Stimulated activated CD4-positive, alpha-beta T cell treated with anti-CD3 and anti-CD28 coated beads, Interleukin-1b, Interleukin-23, amount 100 ng/mL, for 1 hour (primary cell): Measurements from ENCODE around the gene DNASE1L1.

Experiments used
- DNase-seq, 2 donors: peaks; one replicate each; pipeline ENCODE4 v3.0.0-alpha.2; 2020; ENCODE audit warnings: low read depth in 2 of 2

DNASE1L1 gene

DNA sequence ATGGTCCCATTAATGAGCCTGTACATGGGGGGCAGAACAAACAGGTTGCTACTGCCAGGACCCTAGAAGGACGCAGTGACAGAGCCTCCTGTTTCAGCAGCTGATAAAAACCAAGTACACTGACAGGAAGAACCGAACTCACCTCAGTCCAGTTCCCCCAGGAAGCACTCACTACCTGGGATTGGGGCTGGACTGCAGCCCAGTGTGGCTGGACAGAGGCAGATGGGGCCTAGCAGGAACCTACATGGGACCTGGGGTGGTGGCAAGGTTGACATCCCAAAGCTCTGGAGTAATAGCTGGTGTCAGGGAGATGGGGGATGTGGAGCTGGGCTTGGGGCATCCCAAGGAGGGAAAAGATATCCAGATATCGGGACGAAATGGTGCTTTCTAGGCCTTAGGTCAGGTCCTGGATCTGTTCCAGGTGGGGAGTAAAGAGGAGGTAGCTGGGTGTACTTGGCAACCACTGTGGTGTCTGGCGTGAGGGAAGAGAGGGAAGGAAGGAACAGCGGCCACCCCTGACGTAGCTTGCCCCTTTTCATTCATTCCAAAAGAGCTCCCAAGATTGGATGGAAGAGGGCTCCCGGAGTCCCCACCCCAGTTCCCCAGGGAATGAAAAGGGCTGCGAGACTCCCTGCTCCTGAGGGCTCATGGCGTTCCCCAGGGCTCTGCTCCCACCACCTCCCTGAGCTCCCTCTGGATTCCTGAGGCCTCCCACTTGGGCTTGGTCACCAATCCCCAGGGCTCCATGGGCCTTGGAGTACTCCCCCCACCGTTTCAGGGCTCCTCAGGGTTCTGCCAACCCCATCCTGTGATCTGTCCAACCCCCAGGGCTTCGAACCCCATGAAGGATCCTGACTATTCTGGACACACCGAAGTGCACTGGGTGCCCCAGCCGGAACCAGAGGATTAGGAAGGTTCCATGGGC, 25.4 kb downstream of the DNASE1L1 start:
- no peak for DNase-seq

DNA sequence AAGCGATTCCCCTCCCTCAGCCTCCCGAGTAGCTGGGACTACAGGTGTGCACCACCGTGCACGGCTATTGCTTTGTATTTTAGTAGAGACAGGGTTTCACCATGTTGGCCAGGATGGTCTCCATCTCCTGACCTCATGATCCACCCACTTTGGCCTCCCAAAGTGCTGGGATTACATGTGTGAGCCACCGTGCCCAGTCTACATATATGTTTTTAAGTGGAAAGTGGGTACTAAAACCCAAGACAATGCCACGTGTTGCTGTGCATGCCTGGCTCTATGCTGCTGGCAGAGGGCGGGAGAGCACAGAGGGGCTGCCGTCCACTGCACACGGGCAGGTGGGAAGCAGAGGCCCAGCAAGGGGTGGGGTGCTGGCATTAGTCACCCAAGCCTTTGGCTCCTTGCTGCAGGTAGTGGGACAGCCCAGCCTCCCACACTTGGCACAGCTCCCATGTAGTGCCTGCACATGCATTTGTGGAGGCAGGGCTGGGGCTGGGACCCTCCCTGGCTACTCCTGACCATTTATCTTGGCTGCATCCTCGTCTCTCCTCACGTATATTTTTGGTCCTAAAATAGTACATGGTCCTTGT, 26.5 kb downstream of the DNASE1L1 start:
- DNase-seq, result no peak

DNA sequence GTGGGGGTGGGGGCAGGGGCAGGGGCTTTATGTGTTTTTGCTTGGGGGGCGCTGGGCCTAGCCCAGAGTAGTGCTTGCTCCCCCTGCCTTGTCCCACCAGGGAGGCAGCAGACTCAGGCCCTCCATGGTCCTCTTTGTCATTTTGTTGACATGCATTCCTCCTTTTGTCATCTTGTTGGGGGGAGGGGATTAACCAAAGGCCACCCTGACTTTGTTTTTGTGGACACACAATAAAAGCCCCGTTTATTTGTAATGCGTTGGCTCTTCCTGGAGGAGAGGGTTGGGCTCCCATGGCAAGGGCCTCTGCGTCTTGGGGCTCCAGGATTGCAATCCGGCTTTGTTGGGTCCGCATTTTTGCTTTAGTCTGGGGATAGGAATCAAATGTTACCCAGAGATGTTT, 27.8 kb downstream of the DNASE1L1 start:
- DNase-seq, result no peak

DNA sequence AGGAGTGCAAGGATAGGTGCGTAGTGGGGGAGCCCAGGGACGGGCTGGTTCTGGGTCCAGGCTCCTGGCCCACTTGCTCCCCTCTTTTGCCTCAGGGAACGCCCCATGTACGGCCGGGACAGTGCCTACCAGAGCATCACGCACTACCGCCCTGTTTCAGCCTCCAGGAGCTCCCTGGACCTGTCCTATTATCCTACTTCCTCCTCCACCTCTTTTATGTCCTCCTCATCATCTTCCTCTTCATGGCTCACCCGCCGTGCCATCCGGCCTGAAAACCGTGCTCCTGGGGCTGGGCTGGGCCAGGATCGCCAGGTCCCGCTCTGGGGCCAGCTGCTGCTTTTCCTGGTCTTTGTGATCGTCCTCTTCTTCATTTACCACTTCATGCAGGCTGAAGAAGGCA, 28.3 kb downstream of the DNASE1L1 start:
- no peak for DNase-seq

DNA sequence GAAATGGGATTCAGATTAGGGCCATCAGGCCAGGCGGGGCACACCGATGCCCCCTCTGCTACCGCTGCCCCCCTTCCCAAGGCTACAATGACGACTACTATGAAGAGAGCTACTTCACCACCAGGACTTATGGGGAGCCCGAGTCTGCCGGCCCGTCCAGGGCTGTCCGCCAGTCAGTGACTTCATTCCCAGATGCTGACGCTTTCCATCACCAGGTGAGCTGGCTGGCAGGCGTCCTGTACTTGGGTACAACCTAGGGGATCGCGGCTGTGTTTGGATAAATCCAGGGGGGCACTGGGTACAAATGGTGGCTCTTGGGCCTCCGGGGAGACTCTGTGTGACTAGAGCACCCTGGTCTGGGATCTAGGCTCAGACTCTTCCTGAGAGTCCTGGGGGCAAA, 28.9 kb downstream of the DNASE1L1 start:
- DNase-seq, result no peak

DNA sequence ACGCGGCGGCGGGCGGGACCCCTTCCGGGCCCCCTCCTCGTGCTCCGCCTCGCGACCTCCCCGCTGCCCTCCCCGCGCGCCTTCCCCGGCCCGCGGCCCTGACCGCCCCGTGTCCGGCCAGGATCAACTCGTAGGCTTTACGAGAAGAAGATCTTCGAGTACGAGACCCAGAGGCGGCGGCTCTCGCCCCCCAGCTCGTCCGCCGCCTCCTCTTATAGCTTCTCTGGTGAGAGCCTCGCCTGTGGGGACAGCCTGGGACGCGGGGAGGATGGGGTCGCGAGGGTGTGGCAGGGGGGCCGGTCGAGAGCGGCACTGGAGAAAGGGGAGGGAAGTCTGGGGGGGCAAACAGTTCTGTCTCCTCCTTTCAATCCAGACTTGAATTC, 29.5 kb downstream of the DNASE1L1 start:
- DNase-seq, result no peak

DNA sequence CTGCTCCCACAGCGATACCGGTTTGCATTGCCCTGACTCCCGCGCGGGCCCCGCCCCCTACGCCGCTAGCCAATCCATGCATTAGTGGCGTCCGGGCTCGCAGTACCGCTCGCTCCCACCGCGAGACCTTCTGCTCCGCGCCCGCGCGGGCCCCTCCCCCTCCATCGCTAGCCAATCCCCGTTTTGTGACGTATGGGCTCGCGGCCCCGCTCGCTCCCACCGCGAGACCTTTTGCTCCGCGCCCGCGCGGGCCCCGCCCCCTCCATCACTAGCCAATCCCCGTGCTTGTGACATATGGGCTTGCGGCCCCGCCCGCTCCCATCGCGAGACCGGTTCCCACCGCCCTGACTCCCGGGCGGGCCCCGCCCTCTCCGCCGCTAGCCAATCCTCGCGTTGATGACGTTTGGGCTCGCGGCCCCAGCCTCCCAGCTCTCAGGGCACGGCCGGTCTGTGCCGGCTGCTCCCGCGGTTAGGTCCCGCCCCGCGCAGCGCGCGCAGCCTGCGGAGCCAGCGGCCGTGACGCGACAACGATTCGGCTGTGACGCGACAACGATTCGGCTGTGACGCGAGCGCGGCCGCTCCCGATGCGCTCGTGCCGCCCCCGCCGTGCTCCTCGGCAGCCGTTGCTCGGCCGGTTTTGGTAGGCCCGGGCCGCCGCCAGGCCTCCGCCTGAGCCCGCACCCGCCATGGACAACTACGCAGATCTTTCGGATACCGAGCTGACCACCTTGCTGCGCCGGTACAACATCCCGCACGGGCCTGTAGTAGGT, 30.1 kb downstream of the DNASE1L1 start, which contains the start of gene EMD:
TSS of gene EMD (plus strand) at position 497 of the 770 bp plus-strand sequence. CDS start at position 687, 190 bp downstream.
- DNase-seq, result peak; percentile 86 to 96

DNA sequence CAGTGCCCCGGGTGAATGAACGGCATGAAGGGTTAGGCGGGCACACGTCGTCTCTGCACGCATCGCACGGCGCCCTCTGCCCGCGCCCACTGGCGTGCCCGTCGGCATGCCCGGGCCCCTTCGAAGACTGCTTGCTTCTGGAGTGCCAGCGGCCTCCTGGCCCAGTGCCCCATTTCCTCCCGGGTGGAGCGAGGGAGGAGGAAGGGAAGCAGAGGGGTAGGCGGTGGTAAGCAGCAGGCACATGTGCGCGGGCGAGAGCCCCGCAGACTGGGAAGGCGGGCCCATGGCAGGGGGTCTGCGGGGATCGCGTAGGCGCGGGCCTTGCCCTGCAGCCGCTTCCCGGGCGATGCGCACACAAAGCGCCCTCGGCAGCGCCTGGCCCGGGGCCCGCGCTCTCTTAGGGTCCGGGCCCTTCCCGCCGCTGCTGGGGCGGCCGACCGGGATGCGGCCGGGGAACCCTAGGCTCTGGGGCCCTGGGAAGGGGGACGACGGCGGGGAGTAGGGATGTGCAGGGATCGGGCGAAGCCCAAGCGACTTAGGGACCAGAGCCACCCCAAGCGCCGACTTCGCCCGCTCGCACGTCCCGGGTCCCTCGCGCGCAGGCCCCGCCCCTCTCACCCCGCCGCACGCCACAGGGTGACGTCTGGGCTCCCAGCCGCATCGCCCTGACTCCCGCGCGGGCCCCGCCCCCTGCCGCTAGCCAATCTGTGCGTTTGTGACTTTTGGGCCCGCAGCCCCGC, 30.8 kb downstream of the DNASE1L1 start:
- DNase-seq, result no peak

DNA sequence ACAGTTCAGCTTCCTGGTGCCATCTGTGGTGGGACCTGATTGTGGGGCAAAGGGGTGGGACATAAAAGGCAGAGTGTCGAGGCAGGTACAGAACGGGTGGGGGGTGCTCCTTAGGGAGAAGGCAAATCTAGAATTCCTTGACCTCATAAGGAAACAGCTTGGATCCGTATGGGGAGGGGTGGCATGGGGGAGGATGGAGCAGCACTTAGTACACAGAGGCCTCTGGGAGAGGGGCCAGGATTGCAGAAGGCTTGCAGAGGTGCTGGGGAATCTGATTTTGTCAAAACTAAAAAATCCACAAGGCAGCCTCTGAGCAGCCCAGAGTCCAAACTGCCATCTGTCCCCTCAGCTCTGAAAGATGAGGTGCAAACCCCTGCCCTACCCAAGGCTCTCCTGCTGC, 32.3 kb downstream of the DNASE1L1 start:
- DNase-seq, result no peak

DNA sequence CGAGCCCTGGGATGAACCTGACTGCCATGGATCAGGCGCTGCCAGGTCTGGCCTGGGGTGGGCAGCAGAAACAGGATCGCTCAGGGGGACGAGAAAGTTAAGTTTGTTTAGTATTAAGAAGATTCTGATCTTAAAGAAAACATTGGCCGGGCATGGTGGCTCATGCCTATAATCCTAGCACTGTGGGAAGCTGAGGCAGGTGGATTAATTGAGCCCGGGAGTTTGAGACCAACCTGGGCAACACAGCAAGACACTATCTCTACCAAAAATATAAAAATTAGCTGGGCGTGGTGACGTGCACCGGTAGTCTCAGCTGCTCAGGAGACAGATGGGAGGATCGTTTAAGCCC, 33.9 kb downstream of the DNASE1L1 start:
- no peak for DNase-seq

DNA sequence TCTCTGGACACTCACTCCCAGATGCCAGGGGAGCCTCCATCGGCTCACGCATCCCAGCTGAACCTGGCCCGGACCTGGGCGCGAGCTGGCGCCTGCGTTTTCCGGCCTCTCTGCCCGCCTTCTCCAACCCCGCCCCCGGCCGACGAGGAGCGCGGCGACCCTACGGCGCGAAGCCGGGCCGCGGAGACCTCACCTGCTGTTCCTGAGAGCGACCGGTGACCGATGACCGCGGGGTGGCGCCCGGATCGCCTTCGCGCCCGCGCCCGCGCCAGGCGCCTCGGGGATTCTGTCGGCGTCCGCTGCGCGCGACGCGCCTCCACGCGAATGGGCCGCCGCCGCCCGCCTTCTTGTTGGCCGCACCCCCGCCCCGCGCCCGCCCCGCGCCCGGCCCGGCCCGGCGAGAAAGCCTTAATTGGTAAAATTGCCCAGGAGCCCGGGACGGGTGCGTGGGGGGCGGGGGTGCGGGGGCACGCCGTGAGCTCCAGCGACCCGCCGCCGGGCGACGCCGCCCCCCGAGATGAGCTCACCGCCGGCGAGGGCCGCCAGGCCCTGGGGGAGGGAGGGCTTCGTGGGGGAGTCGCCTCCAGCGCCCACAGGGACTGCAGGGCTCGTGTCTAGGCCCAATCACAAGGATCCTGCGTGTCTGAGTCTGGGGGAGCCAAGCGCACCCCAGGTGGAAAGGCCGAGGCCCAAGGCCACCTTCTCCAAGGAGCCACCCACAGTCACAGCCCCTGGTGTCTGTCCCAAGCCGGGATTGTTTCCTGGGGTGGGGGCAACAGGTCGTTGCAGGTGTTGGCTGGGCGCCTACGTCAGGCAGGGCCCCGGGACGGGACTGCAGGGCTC, 34.5 kb downstream of the DNASE1L1 start, which contains the start of gene FLNA:
TSS of gene FLNA (minus strand) at position 322 of the 843 bp plus-strand sequence. CDS start 3,389 bp downstream, outside the sequence.
- DNase-seq, result no peak

DNA sequence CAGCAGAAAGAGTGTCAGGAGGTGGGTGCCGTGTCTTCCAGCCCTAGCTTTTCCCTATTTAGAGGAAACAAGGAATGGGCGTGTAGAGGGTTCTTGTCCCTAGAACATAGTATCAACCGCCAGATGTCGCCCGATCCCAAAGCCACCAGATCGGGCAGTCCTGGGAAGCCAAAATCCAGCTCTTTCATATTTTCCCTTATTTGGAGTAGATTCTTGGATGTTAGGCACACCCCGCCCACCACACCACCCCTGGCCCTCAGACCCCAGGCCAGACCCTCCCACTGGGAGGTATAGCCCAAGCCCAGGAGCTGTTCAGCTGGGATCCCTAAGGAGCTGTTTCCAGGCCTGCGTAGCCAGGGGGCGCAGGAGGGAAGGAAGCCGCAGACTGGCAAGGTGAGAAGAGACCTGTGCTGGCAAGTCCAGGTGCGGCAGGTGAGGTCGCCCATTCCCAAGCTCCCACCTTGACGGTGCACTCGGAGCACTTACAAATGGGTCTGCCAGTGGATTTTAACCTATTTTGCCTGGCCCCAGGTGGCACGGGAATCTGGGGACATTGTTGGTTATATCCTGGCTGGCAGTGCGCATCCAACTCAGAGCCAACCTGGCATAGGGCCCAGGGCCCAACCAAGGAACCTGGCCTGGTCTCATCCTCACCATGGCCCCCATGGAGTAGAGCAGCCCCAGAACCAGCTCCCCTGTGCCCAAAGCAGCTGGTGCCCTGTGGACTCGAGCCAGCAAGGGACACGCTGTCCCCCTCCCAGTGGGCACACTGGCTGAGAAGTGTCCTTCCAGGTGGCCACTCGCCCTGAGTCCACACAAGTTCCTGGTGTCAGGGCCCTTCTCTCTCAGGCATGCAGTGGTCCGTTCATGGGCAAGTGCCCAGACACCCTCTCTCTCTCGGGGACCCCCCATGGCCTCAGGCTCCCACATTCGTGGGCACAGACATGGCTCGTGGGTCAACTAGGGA, 35.4 kb downstream of the DNASE1L1 start:
- no peak for DNase-seq

DNA sequence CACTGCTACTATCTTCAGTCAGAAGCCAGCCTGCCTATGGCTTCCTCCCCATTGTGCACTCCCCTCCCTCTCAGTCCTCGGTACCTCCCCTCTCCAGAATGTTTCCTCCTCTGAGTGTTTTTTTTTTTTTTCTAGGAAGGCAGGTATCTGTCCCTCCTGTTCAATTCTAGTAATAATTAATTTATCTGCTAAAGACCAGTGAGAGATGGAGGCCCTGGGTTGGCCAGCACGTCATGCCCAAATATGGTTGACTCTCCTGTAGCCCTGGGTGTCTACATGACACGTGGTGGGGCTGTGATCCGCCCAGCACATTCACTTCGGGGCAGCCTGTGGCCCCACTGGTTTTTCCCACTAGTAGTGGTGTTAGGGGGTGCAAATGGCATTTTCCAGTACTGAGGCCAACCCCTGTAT, 36.4 kb downstream of the DNASE1L1 start:
- no peak for DNase-seq

DNA sequence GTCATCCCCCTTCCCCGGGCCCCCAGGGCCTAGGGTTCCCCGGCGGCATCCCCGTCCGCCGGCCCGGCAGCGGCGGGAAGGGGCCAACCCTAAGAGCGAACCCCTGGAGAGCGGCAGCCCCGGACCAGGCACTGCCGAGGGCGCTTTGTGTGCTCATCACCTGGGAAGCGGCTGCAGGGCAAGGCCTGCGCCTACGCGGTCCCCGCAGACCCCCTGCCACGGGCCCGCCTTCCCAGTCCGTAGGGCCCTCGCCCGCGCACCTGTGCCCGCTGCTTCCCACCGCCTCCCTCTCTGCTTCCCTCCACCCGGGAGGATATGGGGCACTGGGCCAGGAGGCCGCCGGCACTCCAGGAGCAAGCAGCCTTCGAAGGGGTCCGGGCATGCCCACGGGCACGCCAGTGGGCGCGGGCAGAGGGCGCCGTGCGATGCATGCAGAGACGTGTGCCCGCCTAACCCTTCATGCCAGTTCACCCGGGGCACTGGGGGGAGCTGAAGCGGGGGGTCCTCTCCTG, 37.2 kb downstream of the DNASE1L1 start:
- no peak for DNase-seq

DNA sequence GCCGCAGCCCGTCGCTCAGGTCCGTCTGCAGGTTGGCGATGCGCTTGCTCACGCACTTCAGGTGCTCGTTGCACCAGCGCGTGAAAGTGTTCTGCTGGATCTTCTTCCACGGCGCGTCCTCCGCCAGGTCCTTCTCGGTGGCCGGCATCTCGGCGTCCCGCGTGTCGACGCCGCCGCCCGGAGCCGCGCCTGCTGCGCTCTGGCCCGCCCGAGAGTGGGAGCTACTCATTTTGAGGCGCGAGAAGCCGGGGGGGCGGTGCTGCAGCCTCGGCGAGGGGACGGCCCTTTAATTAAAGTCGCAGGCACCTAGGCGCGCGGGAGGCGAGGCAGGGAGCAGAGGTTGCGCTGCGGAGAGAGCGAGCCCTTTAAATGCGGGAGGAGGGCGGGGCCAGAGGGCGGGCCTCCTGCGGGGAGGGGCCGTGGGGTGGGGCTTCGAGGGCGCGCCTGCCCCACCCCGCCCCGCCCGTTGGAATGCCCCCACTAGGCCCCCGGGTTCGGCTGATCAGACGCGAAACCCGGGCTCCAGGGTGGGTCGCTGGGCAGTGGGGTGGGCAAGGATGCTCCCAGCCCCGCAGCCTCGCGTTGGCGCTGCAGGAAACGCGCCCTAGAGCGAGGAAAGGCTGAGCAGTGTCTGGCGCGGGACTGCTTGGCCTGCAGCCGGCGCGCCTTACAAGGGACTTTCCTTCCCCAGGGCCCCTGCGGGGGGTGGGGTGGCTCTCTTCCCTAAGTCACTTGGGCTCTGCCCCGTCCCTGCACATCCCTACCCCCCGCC, 37.9 kb downstream of the DNASE1L1 start:
- peak; percentile 83 to 88 for DNase-seq

DNA sequence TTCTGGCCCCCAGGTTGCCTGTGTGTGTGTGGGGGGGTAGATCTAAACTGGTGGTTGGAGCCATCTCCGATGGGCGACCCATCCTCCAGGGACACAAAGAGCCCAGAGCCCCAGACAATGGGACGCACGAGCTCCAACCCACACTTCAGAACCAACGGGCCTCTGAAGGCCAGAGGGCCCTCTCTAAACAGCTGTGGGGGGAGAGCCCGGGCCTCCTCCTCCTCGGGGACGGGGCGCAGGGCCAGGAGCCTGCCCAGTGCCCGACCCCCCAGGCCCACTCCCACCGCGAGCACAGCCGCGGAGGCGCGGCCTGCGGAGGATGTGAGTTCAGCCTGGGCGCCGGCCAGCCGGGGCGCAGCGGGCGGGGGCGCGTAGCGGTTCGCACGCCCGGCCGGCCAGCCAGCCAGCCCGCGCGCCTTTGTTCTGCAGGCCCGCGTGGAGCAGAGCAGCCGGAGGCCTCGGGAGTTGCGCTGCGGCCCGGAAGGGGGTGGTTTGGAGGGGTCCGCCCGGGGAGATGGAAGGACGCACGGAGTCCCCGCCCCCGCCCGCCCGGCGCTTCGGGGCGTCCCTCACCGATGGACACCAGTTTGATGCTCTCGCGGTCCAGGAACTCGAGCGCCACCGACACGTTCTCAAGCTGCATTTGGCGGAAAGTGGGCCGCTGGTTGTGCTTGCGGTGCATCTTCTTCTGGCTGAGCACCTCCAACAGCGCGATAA, 38.6 kb downstream of the DNASE1L1 start:
- no peak for DNase-seq

DNA sequence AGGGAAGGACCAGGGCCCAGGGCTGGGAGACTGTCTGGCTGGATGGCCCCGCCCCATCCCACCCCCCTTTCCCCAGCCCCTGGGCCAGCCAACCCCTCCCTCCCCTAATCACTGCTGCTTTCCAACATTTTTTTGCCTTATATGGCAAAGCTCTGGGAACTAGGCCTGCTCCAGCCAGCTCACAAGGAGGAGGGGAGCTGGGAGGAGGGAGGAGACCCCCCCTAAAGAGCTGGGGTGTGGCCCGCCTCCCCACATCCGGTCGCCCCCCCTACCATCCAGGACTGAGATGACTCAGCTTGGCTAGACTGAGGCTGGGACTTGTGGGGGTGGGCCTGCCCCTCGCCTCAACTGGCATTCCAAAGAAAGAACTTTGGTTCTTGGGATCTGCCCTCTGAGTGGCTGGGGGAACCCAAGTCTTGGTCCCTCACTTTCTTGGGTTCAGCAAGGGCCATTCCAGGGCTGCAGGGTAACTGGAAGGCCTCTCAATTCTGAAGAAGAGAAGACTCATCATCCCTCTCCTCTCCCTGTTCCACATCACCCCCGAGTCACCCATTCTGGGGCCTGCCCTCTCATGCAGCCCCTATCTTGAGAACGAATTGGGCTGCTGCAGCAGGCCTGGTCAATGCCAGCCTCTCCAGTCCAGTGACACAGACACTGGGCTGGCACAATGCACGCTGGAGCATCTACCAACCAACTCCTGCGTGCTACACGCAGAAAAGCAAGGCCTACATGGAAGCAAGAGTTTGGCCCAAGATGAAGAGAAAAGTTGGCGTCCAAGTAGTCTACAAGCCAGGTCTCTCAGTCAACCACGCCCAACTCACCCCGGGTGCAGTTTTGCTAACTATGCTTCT, 39.4 kb downstream of the DNASE1L1 start:
- peak in 1 of 2 donors; percentile 35 for DNase-seq
